SJSA1 (cell line): ENCODE results near the gene TEX22. TPM values are rescaled to one million over a fixed set of nuclear protein-coding genes. Genes with fewer than 3 reads are reported as not detected.

Experiments
- DNase-seq, 2 experiments: peaks; one replicate each; pipeline ENCODE4 v3.0.0-alpha.2; 2015 to 2020; ENCODE audit warnings: low spot score in 2 of 2, low read depth in 1 of 2
- H3K27ac ChIP-seq: fragments of 250-450 bp; sonication (Bioruptor Pico); 2 replicates; pipeline ENCODE4 v1.5.1; 2020; ENCODE audit warnings: mild to moderate bottlenecking, moderate library complexity
- H3K27me3 ChIP-seq: fragments of 250-450 bp; sonication (Bioruptor Pico); replicated peaks from 2 replicates; pipeline ENCODE4 v1.5.1; 2020; ENCODE audit warnings: mild to moderate bottlenecking, moderate library complexity
- H3K36me3 ChIP-seq: fragments of 250-450 bp; sonication (Bioruptor Pico); 2 replicates; pipeline ENCODE4 v1.5.1; 2020; ENCODE audit warnings: mild to moderate bottlenecking
- H3K4me1 ChIP-seq: fragments of 250-450 bp; sonication (Bioruptor Pico); replicated peaks from 2 replicates; pipeline ENCODE4 v1.6.1; 2021; ENCODE audit warnings: mild to moderate bottlenecking
- H3K4me3 ChIP-seq: fragments of 250-450 bp; sonication (Bioruptor Pico); 2 replicates; pipeline ENCODE4 v1.5.1; 2020; ENCODE audit warnings: mild to moderate bottlenecking
- H3K9me3 ChIP-seq: fragments of 250-450 bp; sonication (Bioruptor Pico); replicated peaks from 2 replicates; pipeline ENCODE4 v1.5.1; 2020; ENCODE audit warnings: mild to moderate bottlenecking
- total RNA-seq: library from RNA; depleted of rRNA; stranded (reverse); fragments of >200 nt; shearing (Covaris generic); gene quantifications from 2 replicates; pipeline ENCODE4 v1.2.3, GENCODE V29; 2014; rRNA removed

Gene TEX22
- total RNA-seq, 1 experiment from 2014 or later = 0.11 TPM

GRCh38 chr14:105455766-105456660 lies 57.7 kb downstream of the TEX22 start:
- no peaks in the 10 kb centered on the region for H3K27me3 ChIP-seq
- no peak for DNase-seq
- H3K27ac ChIP-seq = no peak overlapping the region
- H3K4me3 ChIP-seq = no peak overlapping the region
- H3K4me1 ChIP-seq = no peaks in the 10 kb centered on the region
- H3K36me3 ChIP-seq = peaks cover 37% of the 10 kb centered on the region
- H3K9me3 ChIP-seq = no peaks in the 10 kb centered on the region

GRCh38 chr14:105456736-105457617 lies 58.6 kb downstream of the TEX22 start:
- Histone ChIP-seq H3K9me3 (no peaks in the 10 kb centered on the region), H3K27me3 (no peaks in the 10 kb centered on the region), H3K36me3 (peaks cover 33% of the 10 kb centered on the region), H3K4me3 (no peak overlapping the region), H3K4me1 (no peaks in the 10 kb centered on the region), H3K27ac (no peak overlapping the region)
- no peak for DNase-seq

GRCh38 chr14:105458010-105458409 lies 59.7 kb downstream of the TEX22 start:
- Histone ChIP-seq H3K4me3 (no peak overlapping the region), H3K4me1 (no peaks in the 10 kb centered on the region), H3K9me3 (no peaks in the 10 kb centered on the region), H3K27me3 (no peaks in the 10 kb centered on the region), H3K27ac (no peak overlapping the region), H3K36me3 (peaks cover 35% of the 10 kb centered on the region)
- no peak for DNase-seq

GRCh38 chr14:105458571-105458970 lies 60.2 kb downstream of the TEX22 start:
- H3K4me3 ChIP-seq = no peak overlapping the region
- H3K36me3 ChIP-seq = peaks cover 32% of the 10 kb centered on the region
- no peaks in the 10 kb centered on the region for H3K4me1 ChIP-seq
- no peaks in the 10 kb centered on the region for H3K27me3 ChIP-seq
- no peaks in the 10 kb centered on the region for H3K9me3 ChIP-seq
- no peak for DNase-seq
- H3K27ac ChIP-seq = no peak overlapping the region

- DNase-seq = no peak
- H3K36me3 ChIP-seq = peaks cover 37% of the 10 kb centered on the region
- H3K27ac ChIP-seq = no peak overlapping the region
- H3K4me3 ChIP-seq = no peak overlapping the region
- no peaks in the 10 kb centered on the region for H3K9me3 ChIP-seq
- no peaks in the 10 kb centered on the region for H3K27me3 ChIP-seq
- H3K4me1 ChIP-seq = peaks cover 2% of the 10 kb centered on the region
Measured at GRCh38 chr14:105460116-105460515, 61.8 kb downstream of the TEX22 start.

GRCh38 chr14:105460616-105461015 lies 62.3 kb downstream of the TEX22 start:
- Histone ChIP-seq H3K4me1 (peaks cover 7% of the 10 kb centered on the region), H3K27ac (no peak overlapping the region), H3K9me3 (no peaks in the 10 kb centered on the region), H3K36me3 (peaks cover 37% of the 10 kb centered on the region), H3K27me3 (no peaks in the 10 kb centered on the region), H3K4me3 (no peak overlapping the region)
- DNase-seq = no peak

GRCh38 chr14:105461903-105462302 lies 63.6 kb downstream of the TEX22 start:
- DNase-seq = no peak
- no peaks in the 10 kb centered on the region for H3K9me3 ChIP-seq
- peaks cover 35% of the 10 kb centered on the region for H3K36me3 ChIP-seq
- H3K27ac ChIP-seq = no peak overlapping the region
- H3K27me3 ChIP-seq = no peaks in the 10 kb centered on the region
- no peak overlapping the region for H3K4me3 ChIP-seq
- H3K4me1 ChIP-seq = peaks cover 9% of the 10 kb centered on the region

Other genes with a start within 250 kb of the TEX22 start
- 125 and 160 TPM in 2 replicates for gene JAG2, start 229.8 kb upstream of the TEX22 start, total RNA-seq
- gene NUDT14, start 217.2 kb upstream of the TEX22 start, total RNA-seq = 31.8 and 41.3 TPM in 2 replicates
- gene BTBD6, start 150.0 kb upstream of the TEX22 start, total RNA-seq = 80.3 and 80.5 TPM in 2 replicates
- gene BRF1, start 97.5 kb upstream of the TEX22 start, total RNA-seq = 29.9 and 35.8 TPM in 2 replicates
- 17.1 and 27.3 TPM in 2 replicates for gene PACS2, start 83.8 kb upstream of the TEX22 start, total RNA-seq
- 29.0 and 52.4 TPM in 2 replicates for gene MTA1, start 21.3 kb downstream of the TEX22 start, total RNA-seq
- gene CRIP2, start 76.3 kb downstream of the TEX22 start, total RNA-seq = 1.1 and 3.8 TPM in 2 replicates
- gene CRIP1, start 88.3 kb downstream of the TEX22 start, total RNA-seq = 0.39 TPM in 1 of 2 replicates, not detected in the other
- gene TEDC1, start 92.7 kb downstream of the TEX22 start, total RNA-seq = 22.1 and 38.8 TPM in 2 replicates
- 1.2 and 2.9 TPM in 2 replicates for gene TMEM121, start 128.0 kb downstream of the TEX22 start, total RNA-seq